HCT116 (cell line): ENCODE data around the gene GNRHR. TPM values are rescaled to one million over a fixed set of nuclear protein-coding genes. Genes with fewer than 3 reads are reported as not detected.

ENCODE experiments used
- ATAC-seq: fragments of 200-7000 bp; cut with Tn5 transposase; 2 replicates; pipeline ENCODE4 v1.9.1; 2020; ENCODE audit warnings: mild to moderate bottlenecking, moderate library complexity
- BruUV-seq: library from RNA; stranded (reverse); fragments of 400-500 nt; replicated peaks from 2 replicates; lab custom pipeline; 2021; lab: Mats Ljungman, UMichigan
- CTCF ChIA-PET: fragments of 300-600 bp; sonication (Branson Sonifier 250); formaldehyde crosslinking; loops from one replicate; lab custom pipeline; 2021; ENCODE audit warnings: antibody characterized with exemption; lab: Charles Lee
- POLR2A ChIA-PET: fragments of 300-600, 350-600 bp; sonication (Branson Sonifier 250); formaldehyde crosslinking; loops from one replicate; lab custom pipeline; 2021; ENCODE audit warnings: antibody characterized with exemption; lab: Charles Lee
- RAD21 ChIA-PET, 2 experiments: fragments of 300-600 bp; sonication (Branson Sonifier 250); formaldehyde crosslinking; loops; one replicate each; lab custom pipeline; 2023; ENCODE audit warnings: low total read pairs in 2 of 2; ENCODE audit not compliant: uncharacterized antibody in 2 of 2, unreplicated experiment in 2 of 2, low non-redundant PET in 1 of 2; lab: Charles Lee
- DNase-seq: peaks from one replicate; pipeline ENCODE4 v3.0.0-alpha.2; 2010; ENCODE audit warnings: low read depth, low spot score
- H2AFZ ChIP-seq: fragments of 200-600 bp; shearing (Covaris generic), sonication (generic); 2 replicates; pipeline ENCODE4 v1.6.1; 2017; ENCODE audit warnings: low read depth, mixed run types, mixed read lengths, antibody characterized with exemption, low read length; ENCODE audit not compliant: poor library complexity, severe bottlenecking
- H3K27ac ChIP-seq: 2 replicates; pipeline ENCODE4 v1.5.1; 2012; ENCODE audit warnings: low read depth, low read length
- H3K27me3 ChIP-seq: fragments of 200-600 bp; sonication (generic); 2 replicates; pipeline ENCODE4 v1.6.1; 2016; ENCODE audit warnings: mixed run types, low read length, mixed read lengths; ENCODE audit not compliant: insufficient read depth
- H3K36me3 ChIP-seq, 2 experiments: fragments of 200-500 bp in 1 of 2; fragments of 200-600 bp in 1 of 2; sonication (Bioruptor generic) in 1 of 2; sonication (generic) in 1 of 2; 2 replicates each; pipeline versions ENCODE4 v1.5.1 to v1.6.1; 2014 to 2016; ENCODE audit warnings: low read length in 2 of 2, inconsistent platforms in 1 of 2, mixed read lengths in 1 of 2, mixed run types in 1 of 2; ENCODE audit not compliant: insufficient read depth in 2 of 2, control insufficient read depth in 1 of 2
- H3K4me1 ChIP-seq, 2 experiments: fragments of 200-600 bp in 1 of 2; sonication (generic) in 1 of 2; 2 replicates each; pipeline versions ENCODE4 v1.5.1 to v1.6.1; 2012 to 2017; ENCODE audit warnings: low read length in 2 of 2, inconsistent platforms in 1 of 2, mild to moderate bottlenecking in 1 of 2, mixed read lengths in 1 of 2, mixed run types in 1 of 2, moderate library complexity in 1 of 2; ENCODE audit not compliant: insufficient read depth in 2 of 2, control insufficient read depth in 1 of 2
- H3K4me2 ChIP-seq: fragments of 200-600 bp; sonication (generic); 2 replicates; pipeline ENCODE4 v1.6.1; 2017; ENCODE audit warnings: mixed run types, low read length, mixed read lengths
- H3K4me3 ChIP-seq, 2 experiments: fragments of 200-600 bp in 1 of 2; sonication (generic) in 1 of 2; replicated peaks in 1 of 2; 2 replicates each; pipeline ENCODE4 v1.5.1; 2011 to 2016; ENCODE audit warnings: low read length in 2 of 2, control low read depth in 1 of 2, low read depth in 1 of 2, mild to moderate bottlenecking in 1 of 2, mixed read lengths in 1 of 2, mixed run types in 1 of 2
- H3K79me2 ChIP-seq: fragments of 200-600 bp; sonication (generic); 2 replicates; pipeline ENCODE4 v1.6.1; 2017; ENCODE audit warnings: mild to moderate bottlenecking, mixed run types, low read length, moderate library complexity, mixed read lengths; ENCODE audit not compliant: insufficient read depth
- H3K9ac ChIP-seq: fragments of 200-600 bp; sonication (generic); 2 replicates; pipeline ENCODE4 v1.6.1; 2016; ENCODE audit warnings: low read length, mixed read lengths
- H3K9me2 ChIP-seq: fragments of 200-600 bp; sonication (generic), shearing (Covaris generic); 2 replicates; pipeline ENCODE4 v1.6.1; 2017; ENCODE audit warnings: mixed run types, mild to moderate bottlenecking, moderate library complexity; ENCODE audit not compliant: insufficient read depth
- H3K9me3 ChIP-seq, 2 experiments: fragments of 200-500 bp in 1 of 2; fragments of 200-600 bp in 1 of 2; sonication (Bioruptor generic) in 1 of 2; sonication (generic) in 1 of 2; 2 replicates each; pipeline ENCODE4 v1.6.1; 2014 to 2017; ENCODE audit warnings: low read length in 2 of 2, mixed read lengths in 2 of 2, inconsistent platforms in 1 of 2, low read depth in 1 of 2, mild to moderate bottlenecking in 1 of 2, mixed run types in 1 of 2, moderate library complexity in 1 of 2; ENCODE audit not compliant: control insufficient read depth in 1 of 2, insufficient read depth in 1 of 2
- H4K20me1 ChIP-seq: fragments of 200-600 bp; sonication (generic), shearing (Covaris generic); 2 replicates; pipeline ENCODE4 v1.6.1; 2017; ENCODE audit warnings: mixed run types, mild to moderate bottlenecking, moderate library complexity; ENCODE audit not compliant: insufficient read depth
- CBX3 ChIP-seq: IDR thresholded peaks from 2 replicates; pipeline ENCODE4 v1.6.1; 2012; ENCODE audit warnings: low read depth
- CEBPB ChIP-seq: IDR thresholded peaks from 2 replicates; pipeline ENCODE4 v1.6.1; 2012; ENCODE audit warnings: low read depth
- CTCF ChIP-seq, 3 experiments: fragments of 200-600 bp in 1 of 3; sonication (generic) in 1 of 3; IDR thresholded peaks in 2 of 3; conservative IDR thresholded peaks in 1 of 3; 2 replicates each; pipeline ENCODE4 v1.5.1; 2012 to 2017; ENCODE audit warnings: low read depth in 2 of 3, low read length in 2 of 3, antibody characterized with exemption in 1 of 3, borderline replicate concordance in 1 of 3, control low read depth in 1 of 3, mild to moderate bottlenecking in 1 of 3, mixed read lengths in 1 of 3, mixed run types in 1 of 3, moderate library complexity in 1 of 3; ENCODE audit not compliant: insufficient read depth in 1 of 3
- EGR1 ChIP-seq: IDR thresholded peaks from 2 replicates; pipeline ENCODE4 v1.6.1; 2012; ENCODE audit warnings: low read depth
- ELF1 ChIP-seq: IDR thresholded peaks from 2 replicates; pipeline ENCODE4 v1.6.1; 2012; ENCODE audit warnings: low read depth, borderline replicate concordance
- EZH2phosphoT487 ChIP-seq: fragments of 200-600 bp; IDR thresholded peaks from 2 replicates; pipeline ENCODE4 v1.6.1; 2018; ENCODE audit warnings: antibody characterized with exemption, borderline replicate concordance
- FOSL1 ChIP-seq: IDR thresholded peaks from 2 replicates; pipeline ENCODE4 v1.6.1; 2012; ENCODE audit warnings: low read depth
- JUND ChIP-seq: IDR thresholded peaks from 2 replicates; pipeline ENCODE4 v1.6.1; 2012
- POLR2A ChIP-seq: IDR thresholded peaks from 2 replicates; pipeline ENCODE4 v1.7.0; 2011; ENCODE audit warnings: borderline replicate concordance; ENCODE audit not compliant: insufficient read depth, insufficient read length; ENCODE audit errors: extremely low read depth
- POLR2AphosphoS5 ChIP-seq: IDR thresholded peaks from 2 replicates; pipeline ENCODE4 v1.6.1; 2011; ENCODE audit warnings: mild to moderate bottlenecking, low read depth, low read length, moderate library complexity
- REST ChIP-seq: IDR thresholded peaks from 2 replicates; pipeline ENCODE4 v1.6.1; 2012; ENCODE audit warnings: low read depth
- SIN3A ChIP-seq: IDR thresholded peaks from 2 replicates; pipeline ENCODE4 v1.6.1; 2012; ENCODE audit warnings: low read depth
- SP1 ChIP-seq: IDR thresholded peaks from 2 replicates; pipeline ENCODE4 v1.6.1; 2012; ENCODE audit warnings: low read depth
- TCF7L2 ChIP-seq: IDR thresholded peaks from 2 replicates; pipeline ENCODE4 v1.7.0; 2011; ENCODE audit warnings: borderline replicate concordance, inconsistent platforms; ENCODE audit not compliant: insufficient read depth, insufficient read length; ENCODE audit errors: extremely low read depth
- YY1 ChIP-seq: IDR thresholded peaks from 2 replicates; pipeline ENCODE4 v1.6.1; 2011; ENCODE audit warnings: low read length, low read depth, moderate library complexity, mild to moderate bottlenecking; ENCODE audit not compliant: insufficient replicate concordance; ENCODE audit errors: extremely low read depth
- ZFX ChIP-seq: fragments of 450-650 bp; IDR thresholded peaks from 2 replicates; pipeline ENCODE4 v1.6.1; 2017
- ZNF274 ChIP-seq: fragments of 200-500 bp; sonication (Bioruptor generic); IDR thresholded peaks from 2 replicates; pipeline ENCODE4 v1.6.1; 2014; ENCODE audit warnings: mild to moderate bottlenecking, low read depth, low read length, inconsistent platforms
- intact Hi-C: fragments of 100-400 bp; cut with micrococcal nuclease; formaldehyde crosslinking; loops from 2 replicates; pipeline ENCODE4 v1.10.0; 2022
- total RNA-seq: library from RNA; stranded (reverse); gene quantifications from one replicate; pipeline ENCODE4 v1.2.1, GENCODE V29; 2021; ENCODE audit not compliant: unreplicated experiment
- TF ChIP-seq, protein P1 (sequence below): IDR thresholded peaks from 2 replicates; pipeline ENCODE4 v1.6.1; 2011; ENCODE audit warnings: mild to moderate bottlenecking, low read length, moderate library complexity; ENCODE audit not compliant: insufficient replicate concordance; ENCODE audit errors: extremely low read depth
- TF ChIP-seq, protein P2 (sequence below): IDR thresholded peaks from 2 replicates; pipeline ENCODE4 v1.6.1; 2012

The GNRHR gene
- total RNA-seq, 1 experiment from 2014 or later = not detected

GRCh38 chr4:67787311-67787710 lies 33.1 kb upstream of the GNRHR start:
- Histone ChIP-seq H3K27ac (no peak overlapping the region), H3K9me3 (no peaks in the 10 kb centered on the region), H3K4me1 (no peaks in the 10 kb centered on the region), H3K27me3 (no peaks in the 10 kb centered on the region), H3K9me2 (no peaks in the 10 kb centered on the region), H3K4me3 (no peak overlapping the region), H3K4me2 (no peak overlapping the region), H2AFZ (no peak overlapping the region), H3K9ac (no peak overlapping the region), H3K79me2 (no peaks in the 10 kb centered on the region), H3K36me3 (no peaks in the 10 kb centered on the region), H4K20me1 (no peaks in the 10 kb centered on the region)
- BruUV-seq = no TSS peak
- DNase-seq = no peak
- ATAC-seq = no peak
- ChIA-PET RAD21 (no interaction called here), CTCF (no interaction called here), POLR2A (no interaction called here)
- intact Hi-C loops = no loop called here
- TF ChIP-seq POLR2AphosphoS5 (no peak), REST (no peak), ELF1 (no peak), ZFX (no peak), CBX3 (no peak), TCF7L2 (no peak), CEBPB (no peak), FOSL1 (no peak), YY1 (no peak), SIN3A (no peak), POLR2A (no peak), ZNF274 (no peak), EZH2phosphoT487 (no peak), CTCF (IDR thresholded peaks at IDR 0.05 in 2 of 3, conservative IDR thresholded peaks at IDR 0.05 in 1 of 3; ENCODE audit: borderline replicate concordance in 1 of 3, insufficient read depth in 1 of 3, low read depth in 2 of 3, low read length in 2 of 3) (no peak), JUND (no peak), EGR1 (no peak), SP1 (no peak)
- TF ChIP-seq, protein P1, sequence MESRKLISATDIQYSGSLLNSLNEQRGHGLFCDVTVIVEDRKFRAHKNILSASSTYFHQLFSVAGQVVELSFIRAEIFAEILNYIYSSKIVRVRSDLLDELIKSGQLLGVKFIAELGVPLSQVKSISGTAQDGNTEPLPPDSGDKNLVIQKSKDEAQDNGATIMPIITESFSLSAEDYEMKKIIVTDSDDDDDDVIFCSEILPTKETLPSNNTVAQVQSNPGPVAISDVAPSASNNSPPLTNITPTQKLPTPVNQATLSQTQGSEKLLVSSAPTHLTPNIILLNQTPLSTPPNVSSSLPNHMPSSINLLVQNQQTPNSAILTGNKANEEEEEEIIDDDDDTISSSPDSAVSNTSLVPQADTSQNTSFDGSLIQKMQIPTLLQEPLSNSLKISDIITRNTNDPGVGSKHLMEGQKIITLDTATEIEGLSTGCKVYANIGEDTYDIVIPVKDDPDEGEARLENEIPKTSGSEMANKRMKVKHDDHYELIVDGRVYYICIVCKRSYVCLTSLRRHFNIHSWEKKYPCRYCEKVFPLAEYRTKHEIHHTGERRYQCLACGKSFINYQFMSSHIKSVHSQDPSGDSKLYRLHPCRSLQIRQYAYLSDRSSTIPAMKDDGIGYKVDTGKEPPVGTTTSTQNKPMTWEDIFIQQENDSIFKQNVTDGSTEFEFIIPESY = no peak
- TF ChIP-seq, protein P2, sequence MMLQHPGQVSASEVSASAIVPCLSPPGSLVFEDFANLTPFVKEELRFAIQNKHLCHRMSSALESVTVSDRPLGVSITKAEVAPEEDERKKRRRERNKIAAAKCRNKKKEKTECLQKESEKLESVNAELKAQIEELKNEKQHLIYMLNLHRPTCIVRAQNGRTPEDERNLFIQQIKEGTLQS = no peak
